GM12878 (cell line): ENCODE data around the gene RALBP1.

ENCODE experiments used
- ASH2L ChIP-seq: fragments of 300-600, 200-600 bp; sonication (generic); IDR thresholded peaks from 2 replicates; pipeline ENCODE4 v1.6.1; 2017; ENCODE audit warnings: low read depth, mild to moderate bottlenecking, borderline replicate concordance
- CBX5 ChIP-seq: sonication (generic); IDR thresholded peaks from 2 replicates; pipeline ENCODE4 v1.6.1; 2016; ENCODE audit warnings: low read depth, moderate library complexity, mild to moderate bottlenecking, inconsistent platforms
- FOXM1 ChIP-seq: IDR thresholded peaks from 2 replicates; pipeline ENCODE4 v1.6.1; 2012; ENCODE audit warnings: low read depth, mild to moderate bottlenecking, inconsistent platforms, low read length, moderate library complexity
- MXI1 ChIP-seq: fragments of 150-350 bp; IDR thresholded peaks from 2 replicates; pipeline ENCODE4 v1.6.1; 2011; ENCODE audit warnings: low read depth, mild to moderate bottlenecking, inconsistent platforms, low read length, improper control_type of control experiment
- MYC ChIP-seq: IDR thresholded peaks from 2 replicates; pipeline ENCODE4 v1.6.1; 2011; ENCODE audit warnings: mild to moderate bottlenecking, low read length, moderate library complexity, inconsistent platforms; ENCODE audit not compliant: insufficient read depth, insufficient replicate concordance, insufficient read length, severe bottlenecking
- NBN ChIP-seq: fragments of 450-650 bp; IDR thresholded peaks from 2 replicates; pipeline ENCODE4 v1.6.1; 2016
- POLR2AphosphoS2 ChIP-seq: IDR thresholded peaks from 2 replicates; pipeline ENCODE4 v1.6.1; 2011; ENCODE audit warnings: low read depth, mild to moderate bottlenecking, low read length, improper control_type of control experiment, moderate library complexity
- RFX5 ChIP-seq: IDR thresholded peaks from 2 replicates; pipeline ENCODE4 v1.6.1; 2011; ENCODE audit warnings: low read depth, low read length, improper control_type of control experiment
- YY1 ChIP-seq: IDR thresholded peaks from 2 replicates; pipeline ENCODE4 v1.6.1; 2011; ENCODE audit warnings: low read depth, mild to moderate bottlenecking, low read length
- TF ChIP-seq, protein P1 (sequence below): IDR thresholded peaks from 2 replicates; pipeline ENCODE4 v1.6.1; 2011; ENCODE audit warnings: low read depth, mild to moderate bottlenecking, low read length, moderate library complexity, borderline replicate concordance; ENCODE audit errors: extremely low read depth
- TF ChIP-seq, protein P2 (sequence below): fragments of 150-350 bp; IDR thresholded peaks from 2 replicates; pipeline ENCODE4 v1.6.1; 2016; ENCODE audit warnings: low read depth, low read length
- TF ChIP-seq, protein P3 (sequence below), 3 experiments: IDR thresholded peaks in 2 of 3; conservative IDR thresholded peaks in 1 of 3; 2 replicates each; pipeline ENCODE4 v1.5.1; 2011; ENCODE audit warnings: low read depth in 3 of 3, low read length in 3 of 3, mild to moderate bottlenecking in 3 of 3, control low read depth in 2 of 3, moderate library complexity in 2 of 3, inconsistent platforms in 1 of 3, mixed read lengths in 1 of 3; ENCODE audit not compliant: control insufficient read depth in 2 of 3, insufficient read depth in 1 of 3; ENCODE audit errors: extremely low read depth in 1 of 3
- TF ChIP-seq, protein P4 (sequence below): IDR thresholded peaks from 2 replicates; pipeline ENCODE4 v1.6.1; 2012; ENCODE audit warnings: mild to moderate bottlenecking, low read depth, low read length
- TF ChIP-seq, protein P5 (sequence below): fragments of 450-650 bp; IDR thresholded peaks from 2 replicates; pipeline ENCODE4 v1.6.1; 2014; ENCODE audit warnings: mild to moderate bottlenecking

DNA sequence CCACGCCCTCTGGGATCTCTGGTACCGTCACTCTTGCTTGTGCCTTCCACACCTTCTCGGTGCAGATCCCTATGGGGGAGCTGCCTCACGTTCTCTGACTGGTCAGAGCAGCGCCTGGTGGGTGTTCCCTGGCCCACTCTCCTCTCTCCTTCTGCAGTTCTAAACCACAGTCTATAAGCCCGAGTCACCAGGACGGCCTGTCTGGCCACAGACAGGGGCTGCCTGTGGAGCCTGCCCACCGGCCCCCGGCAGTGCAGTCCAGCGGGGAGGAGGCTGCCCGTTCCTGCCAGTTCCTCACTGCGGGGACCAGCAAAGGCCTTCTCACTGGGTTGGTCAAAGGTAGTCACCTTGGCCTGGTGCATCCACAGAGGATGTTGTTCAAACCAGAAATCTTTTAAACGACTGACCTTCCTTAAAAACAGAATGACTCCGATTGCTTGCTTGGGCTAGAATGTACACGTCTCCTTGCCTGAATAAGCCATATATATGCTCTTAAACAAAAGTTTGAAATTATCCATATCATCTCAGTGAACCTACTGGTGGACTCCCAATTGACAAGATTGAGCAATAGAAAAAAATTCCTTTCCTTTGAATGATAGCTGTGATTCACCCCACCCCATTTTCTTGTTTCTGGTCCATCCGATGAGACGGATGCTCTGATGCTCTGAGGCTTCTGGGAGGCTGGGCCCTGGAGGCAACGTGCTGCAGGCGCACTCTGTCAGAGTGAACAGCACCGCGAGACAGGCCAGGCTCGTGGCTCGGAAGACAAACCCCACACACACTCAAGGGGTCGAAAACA lies 61.2 kb downstream of the RALBP1 start:
- TF ChIP-seq MYC (no peak), MXI1 (no peak), ASH2L (no peak), YY1 (no peak), NBN (no peak), RFX5 (no peak), POLR2AphosphoS2 (no peak), CBX5 (no peak), FOXM1 (no peak)
- TF ChIP-seq, protein P1, sequence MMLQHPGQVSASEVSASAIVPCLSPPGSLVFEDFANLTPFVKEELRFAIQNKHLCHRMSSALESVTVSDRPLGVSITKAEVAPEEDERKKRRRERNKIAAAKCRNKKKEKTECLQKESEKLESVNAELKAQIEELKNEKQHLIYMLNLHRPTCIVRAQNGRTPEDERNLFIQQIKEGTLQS = no peak
- TF ChIP-seq, protein P2, sequence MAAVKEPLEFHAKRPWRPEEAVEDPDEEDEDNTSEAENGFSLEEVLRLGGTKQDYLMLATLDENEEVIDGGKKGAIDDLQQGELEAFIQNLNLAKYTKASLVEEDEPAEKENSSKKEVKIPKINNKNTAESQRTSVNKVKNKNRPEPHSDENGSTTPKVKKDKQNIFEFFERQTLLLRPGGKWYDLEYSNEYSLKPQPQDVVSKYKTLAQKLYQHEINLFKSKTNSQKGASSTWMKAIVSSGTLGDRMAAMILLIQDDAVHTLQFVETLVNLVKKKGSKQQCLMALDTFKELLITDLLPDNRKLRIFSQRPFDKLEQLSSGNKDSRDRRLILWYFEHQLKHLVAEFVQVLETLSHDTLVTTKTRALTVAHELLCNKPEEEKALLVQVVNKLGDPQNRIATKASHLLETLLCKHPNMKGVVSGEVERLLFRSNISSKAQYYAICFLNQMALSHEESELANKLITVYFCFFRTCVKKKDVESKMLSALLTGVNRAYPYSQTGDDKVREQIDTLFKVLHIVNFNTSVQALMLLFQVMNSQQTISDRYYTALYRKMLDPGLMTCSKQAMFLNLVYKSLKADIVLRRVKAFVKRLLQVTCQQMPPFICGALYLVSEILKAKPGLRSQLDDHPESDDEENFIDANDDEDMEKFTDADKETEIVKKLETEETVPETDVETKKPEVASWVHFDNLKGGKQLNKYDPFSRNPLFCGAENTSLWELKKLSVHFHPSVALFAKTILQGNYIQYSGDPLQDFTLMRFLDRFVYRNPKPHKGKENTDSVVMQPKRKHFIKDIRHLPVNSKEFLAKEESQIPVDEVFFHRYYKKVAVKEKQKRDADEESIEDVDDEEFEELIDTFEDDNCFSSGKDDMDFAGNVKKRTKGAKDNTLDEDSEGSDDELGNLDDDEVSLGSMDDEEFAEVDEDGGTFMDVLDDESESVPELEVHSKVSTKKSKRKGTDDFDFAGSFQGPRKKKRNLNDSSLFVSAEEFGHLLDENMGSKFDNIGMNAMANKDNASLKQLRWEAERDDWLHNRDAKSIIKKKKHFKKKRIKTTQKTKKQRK = no peak
- TF ChIP-seq, protein P3, sequence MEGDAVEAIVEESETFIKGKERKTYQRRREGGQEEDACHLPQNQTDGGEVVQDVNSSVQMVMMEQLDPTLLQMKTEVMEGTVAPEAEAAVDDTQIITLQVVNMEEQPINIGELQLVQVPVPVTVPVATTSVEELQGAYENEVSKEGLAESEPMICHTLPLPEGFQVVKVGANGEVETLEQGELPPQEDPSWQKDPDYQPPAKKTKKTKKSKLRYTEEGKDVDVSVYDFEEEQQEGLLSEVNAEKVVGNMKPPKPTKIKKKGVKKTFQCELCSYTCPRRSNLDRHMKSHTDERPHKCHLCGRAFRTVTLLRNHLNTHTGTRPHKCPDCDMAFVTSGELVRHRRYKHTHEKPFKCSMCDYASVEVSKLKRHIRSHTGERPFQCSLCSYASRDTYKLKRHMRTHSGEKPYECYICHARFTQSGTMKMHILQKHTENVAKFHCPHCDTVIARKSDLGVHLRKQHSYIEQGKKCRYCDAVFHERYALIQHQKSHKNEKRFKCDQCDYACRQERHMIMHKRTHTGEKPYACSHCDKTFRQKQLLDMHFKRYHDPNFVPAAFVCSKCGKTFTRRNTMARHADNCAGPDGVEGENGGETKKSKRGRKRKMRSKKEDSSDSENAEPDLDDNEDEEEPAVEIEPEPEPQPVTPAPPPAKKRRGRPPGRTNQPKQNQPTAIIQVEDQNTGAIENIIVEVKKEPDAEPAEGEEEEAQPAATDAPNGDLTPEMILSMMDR (IDR thresholded peaks at IDR 0.05 in 2 of 3, conservative IDR thresholded peaks at IDR 0.05 in 1 of 3; ENCODE audit: control insufficient read depth in 2 of 3, extremely low read depth in 1 of 3, insufficient read depth in 1 of 3, low read depth in 3 of 3, low read length in 3 of 3) = no peak
- TF ChIP-seq, protein P4, sequence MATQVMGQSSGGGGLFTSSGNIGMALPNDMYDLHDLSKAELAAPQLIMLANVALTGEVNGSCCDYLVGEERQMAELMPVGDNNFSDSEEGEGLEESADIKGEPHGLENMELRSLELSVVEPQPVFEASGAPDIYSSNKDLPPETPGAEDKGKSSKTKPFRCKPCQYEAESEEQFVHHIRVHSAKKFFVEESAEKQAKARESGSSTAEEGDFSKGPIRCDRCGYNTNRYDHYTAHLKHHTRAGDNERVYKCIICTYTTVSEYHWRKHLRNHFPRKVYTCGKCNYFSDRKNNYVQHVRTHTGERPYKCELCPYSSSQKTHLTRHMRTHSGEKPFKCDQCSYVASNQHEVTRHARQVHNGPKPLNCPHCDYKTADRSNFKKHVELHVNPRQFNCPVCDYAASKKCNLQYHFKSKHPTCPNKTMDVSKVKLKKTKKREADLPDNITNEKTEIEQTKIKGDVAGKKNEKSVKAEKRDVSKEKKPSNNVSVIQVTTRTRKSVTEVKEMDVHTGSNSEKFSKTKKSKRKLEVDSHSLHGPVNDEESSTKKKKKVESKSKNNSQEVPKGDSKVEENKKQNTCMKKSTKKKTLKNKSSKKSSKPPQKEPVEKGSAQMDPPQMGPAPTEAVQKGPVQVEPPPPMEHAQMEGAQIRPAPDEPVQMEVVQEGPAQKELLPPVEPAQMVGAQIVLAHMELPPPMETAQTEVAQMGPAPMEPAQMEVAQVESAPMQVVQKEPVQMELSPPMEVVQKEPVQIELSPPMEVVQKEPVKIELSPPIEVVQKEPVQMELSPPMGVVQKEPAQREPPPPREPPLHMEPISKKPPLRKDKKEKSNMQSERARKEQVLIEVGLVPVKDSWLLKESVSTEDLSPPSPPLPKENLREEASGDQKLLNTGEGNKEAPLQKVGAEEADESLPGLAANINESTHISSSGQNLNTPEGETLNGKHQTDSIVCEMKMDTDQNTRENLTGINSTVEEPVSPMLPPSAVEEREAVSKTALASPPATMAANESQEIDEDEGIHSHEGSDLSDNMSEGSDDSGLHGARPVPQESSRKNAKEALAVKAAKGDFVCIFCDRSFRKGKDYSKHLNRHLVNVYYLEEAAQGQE = no peak
- TF ChIP-seq, protein P5, sequence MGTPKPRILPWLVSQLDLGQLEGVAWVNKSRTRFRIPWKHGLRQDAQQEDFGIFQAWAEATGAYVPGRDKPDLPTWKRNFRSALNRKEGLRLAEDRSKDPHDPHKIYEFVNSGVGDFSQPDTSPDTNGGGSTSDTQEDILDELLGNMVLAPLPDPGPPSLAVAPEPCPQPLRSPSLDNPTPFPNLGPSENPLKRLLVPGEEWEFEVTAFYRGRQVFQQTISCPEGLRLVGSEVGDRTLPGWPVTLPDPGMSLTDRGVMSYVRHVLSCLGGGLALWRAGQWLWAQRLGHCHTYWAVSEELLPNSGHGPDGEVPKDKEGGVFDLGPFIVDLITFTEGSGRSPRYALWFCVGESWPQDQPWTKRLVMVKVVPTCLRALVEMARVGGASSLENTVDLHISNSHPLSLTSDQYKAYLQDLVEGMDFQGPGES = no peak
